Heart left ventricle (tissue), 13 donors: ENCODE measurements around the gene LENG9.
"Not testable (repeated sequence)": the region's sequence is repeated elsewhere in the genome, so short reads cannot be mapped to it uniquely, and the experiment has no call there.

Source experiments
- POLR2A ChIP-seq, 2 donors: fragments of 450-650 bp; IDR thresholded peaks; one replicate each; pipeline ENCODE4 v1.6.1; 2017; ENCODE audit warnings: antibody characterized with exemption in 2 of 2, mild to moderate bottlenecking in 2 of 2, moderate library complexity in 2 of 2
- TF ChIP-seq, protein P1 (sequence below), 12 donors: fragments of 200-600 bp; sonication (generic) in 4 of 12; IDR thresholded peaks; one replicate each; pipeline versions ENCODE4 v1.5.0 to v1.8.0; 2018 to 2022; ENCODE audit warnings: antibody characterized with exemption in 12 of 12, mild to moderate bottlenecking in 5 of 12
- donor health status: ischemic (EF 13 %, LVEDD 7.1; RV severe dilation, severe dysfunction).
- donor health status: DM: no; HTN: yes; CAD: no.
- donor health status: DM: no; HTN: no; CAD: no.
- donor health status: ischemic (EF 25% LVEDD 6.9; RV normal size, moderate dysfunction).
- donor health status: ischemic (EF 25% LVEDD 5.7; RV mildly dilated, moderate dysfunction).
- donor health status: ischemic (EF 35%, LVEDD 5.7; RV mildly dilated, moderate dysfunction).
- donor health status: nonischemic (EF 11% LVEDD 7.7; RV severe dilation, severe dysfunction).
- donor health status: DM: yes; HTN: yes; CAD: no.
- donor health status: PGD.
- donor health status: ischemic (EF 29% LVEDD 5.4; RV normal size, mild dysfunction).
- donor health status: nonischemic (EF 23%, LVEDD 6.1; RV moderate dilation, normal function).

DNA sequence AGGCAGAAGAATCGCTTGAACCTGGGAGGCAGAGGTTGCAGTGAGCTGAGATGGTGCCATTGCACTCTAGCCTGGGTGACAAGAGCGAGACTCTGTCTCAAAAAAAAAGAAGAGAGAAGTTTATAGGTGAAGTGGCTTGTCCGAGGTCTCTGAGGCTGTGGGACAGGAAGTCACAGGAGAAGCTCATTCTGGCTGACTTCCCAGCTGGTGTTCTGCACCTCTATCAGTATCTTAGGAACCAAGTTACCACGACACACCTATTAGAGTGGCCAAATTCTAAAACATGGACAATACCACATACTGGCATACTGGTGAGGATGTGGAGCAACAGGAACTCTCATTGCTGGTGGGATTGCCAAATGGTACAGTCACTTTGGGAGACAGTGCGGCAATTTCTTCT lies 31.7 kb upstream of the LENG9 start:
- TF ChIP-seq, protein P1, sequence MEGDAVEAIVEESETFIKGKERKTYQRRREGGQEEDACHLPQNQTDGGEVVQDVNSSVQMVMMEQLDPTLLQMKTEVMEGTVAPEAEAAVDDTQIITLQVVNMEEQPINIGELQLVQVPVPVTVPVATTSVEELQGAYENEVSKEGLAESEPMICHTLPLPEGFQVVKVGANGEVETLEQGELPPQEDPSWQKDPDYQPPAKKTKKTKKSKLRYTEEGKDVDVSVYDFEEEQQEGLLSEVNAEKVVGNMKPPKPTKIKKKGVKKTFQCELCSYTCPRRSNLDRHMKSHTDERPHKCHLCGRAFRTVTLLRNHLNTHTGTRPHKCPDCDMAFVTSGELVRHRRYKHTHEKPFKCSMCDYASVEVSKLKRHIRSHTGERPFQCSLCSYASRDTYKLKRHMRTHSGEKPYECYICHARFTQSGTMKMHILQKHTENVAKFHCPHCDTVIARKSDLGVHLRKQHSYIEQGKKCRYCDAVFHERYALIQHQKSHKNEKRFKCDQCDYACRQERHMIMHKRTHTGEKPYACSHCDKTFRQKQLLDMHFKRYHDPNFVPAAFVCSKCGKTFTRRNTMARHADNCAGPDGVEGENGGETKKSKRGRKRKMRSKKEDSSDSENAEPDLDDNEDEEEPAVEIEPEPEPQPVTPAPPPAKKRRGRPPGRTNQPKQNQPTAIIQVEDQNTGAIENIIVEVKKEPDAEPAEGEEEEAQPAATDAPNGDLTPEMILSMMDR (IDR thresholded peaks at IDR 0.05): not testable (repeated sequence)
- TF ChIP-seq POLR2A (IDR thresholded peaks at IDR 0.05): not testable (repeated sequence)
